HG02840 (cell line): ENCODE results near the gene ZDHHC22.

Experiments
- ATAC-seq: cut with Tn5 transposase; IDR thresholded peaks from one replicate; pipeline ENCODE4 v1.9.1; 2021; ENCODE audit warnings: mild to moderate bottlenecking, moderate library complexity, moderate number of reproducible peaks; ENCODE audit not compliant: unreplicated experiment, low FRiP score

ZDHHC22 gene

GRCh38 chr14:77131206-77131605 is 10.4 kb downstream of the ZDHHC22 start:
- ATAC-seq = no peak

DNA sequence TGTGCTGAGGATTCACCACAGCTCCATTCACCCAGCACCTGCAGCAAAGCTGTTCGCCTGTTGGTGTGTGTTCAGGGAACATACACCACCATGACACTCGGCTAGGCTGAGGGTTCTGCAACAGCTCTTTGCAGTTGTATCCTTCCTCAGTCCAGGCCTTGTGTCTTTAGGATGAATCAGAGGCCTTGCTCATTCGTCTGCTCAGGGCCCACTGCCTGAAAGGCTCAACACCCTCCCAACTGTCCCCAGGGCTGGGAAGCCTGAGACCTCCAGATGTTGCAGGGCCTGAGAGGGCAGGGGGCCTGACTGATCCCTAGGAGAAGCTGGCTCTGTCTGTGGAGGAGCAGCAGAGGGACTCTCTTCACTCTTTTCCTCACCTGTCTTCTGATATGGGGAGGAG is 11.2 kb downstream of the ZDHHC22 start:
- no peak for ATAC-seq

GRCh38 chr14:77128414-77128891 is 13.1 kb downstream of the ZDHHC22 start:
- no peak for ATAC-seq

DNA sequence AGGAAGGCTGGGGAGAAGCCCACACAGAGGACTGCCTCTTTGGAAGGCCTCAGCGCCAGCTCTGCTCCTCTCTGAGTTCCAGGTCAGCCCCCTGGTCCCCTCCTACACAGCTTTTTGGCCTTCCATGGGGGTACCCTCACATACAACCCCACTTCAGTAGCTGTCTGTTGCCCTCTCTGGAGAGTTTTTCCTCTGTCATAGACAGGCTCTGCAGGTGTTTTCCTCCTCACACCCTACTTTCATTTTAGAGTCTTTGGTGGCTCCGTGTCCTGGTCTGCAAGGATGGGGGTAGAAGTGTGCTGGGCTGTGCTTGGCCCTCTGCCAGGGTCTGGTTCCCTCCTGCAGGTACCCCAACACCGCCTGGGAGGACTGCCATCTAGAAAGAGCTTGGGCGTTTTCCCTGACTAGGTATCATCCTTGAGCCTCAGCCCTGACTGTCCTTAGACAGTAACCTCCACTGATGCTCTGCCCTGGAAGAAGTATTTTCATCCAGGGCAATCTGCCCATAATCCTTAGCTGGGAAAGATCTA is 15.1 kb downstream of the ZDHHC22 start:
- ATAC-seq = no peak

- ATAC-seq = no peak
Measured at GRCh38 chr14:77125823-77126325, 15.7 kb downstream of the ZDHHC22 start.

- ATAC-seq = no peak
Measured at GRCh38 chr14:77125281-77125801, 16.2 kb downstream of the ZDHHC22 start.

GRCh38 chr14:77124345-77125280 is 17.0 kb downstream of the ZDHHC22 start:
- no peak for ATAC-seq

GRCh38 chr14:77123381-77124325 is 17.9 kb downstream of the ZDHHC22 start:
- ATAC-seq = no peak

DNA sequence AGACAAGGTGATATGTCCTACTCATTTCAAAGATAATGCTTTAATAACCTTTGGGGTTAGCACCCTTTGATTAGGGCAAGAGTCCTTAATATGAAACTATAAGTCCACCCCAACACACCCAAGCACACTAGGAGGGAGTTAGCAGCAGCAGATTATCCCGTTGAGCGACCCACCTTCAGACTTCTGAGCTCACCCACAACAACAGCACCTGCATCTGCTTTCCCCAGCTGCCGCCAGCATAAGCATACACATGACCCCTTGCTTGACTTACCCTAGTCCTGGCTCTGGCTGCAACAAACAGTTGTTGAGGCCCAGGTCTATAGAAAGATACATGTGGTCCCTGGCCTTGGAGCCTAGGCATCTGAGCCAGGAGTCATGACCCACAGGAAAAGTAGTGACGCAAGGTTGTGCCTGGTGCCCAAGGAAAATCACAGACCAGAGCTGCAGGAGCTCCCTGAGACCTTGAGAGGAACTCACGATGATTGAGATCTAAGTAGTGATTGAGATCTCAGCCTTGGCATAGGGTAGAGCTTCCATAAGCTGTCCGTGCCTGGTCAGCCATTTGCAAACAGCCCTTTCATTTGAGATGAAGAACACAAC is 19.0 kb downstream of the ZDHHC22 start:
- ATAC-seq = no peak

GRCh38 chr14:77120771-77121743 is 20.5 kb downstream of the ZDHHC22 start:
- peak; percentile 75 for ATAC-seq

DNA sequence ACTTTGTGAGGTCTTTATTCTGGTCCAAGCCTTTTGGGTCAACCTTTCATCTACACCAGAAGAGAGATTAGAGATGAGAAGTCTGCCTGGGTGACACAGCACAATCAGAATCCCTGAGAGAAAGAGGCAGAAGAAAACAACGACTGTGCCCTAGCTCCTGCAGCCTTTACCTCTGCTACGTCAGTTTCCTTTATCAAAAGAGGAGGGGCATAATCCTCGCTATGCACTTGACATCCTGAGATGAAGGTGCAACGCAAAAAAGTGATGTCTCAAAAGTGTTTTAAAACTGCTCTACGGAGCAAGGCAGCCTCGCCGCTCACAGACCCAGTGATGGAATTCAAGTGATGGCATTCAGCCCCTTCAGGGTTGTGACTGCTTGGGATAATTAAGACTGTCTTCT is 21.7 kb downstream of the ZDHHC22 start:
- ATAC-seq = no peak

DNA sequence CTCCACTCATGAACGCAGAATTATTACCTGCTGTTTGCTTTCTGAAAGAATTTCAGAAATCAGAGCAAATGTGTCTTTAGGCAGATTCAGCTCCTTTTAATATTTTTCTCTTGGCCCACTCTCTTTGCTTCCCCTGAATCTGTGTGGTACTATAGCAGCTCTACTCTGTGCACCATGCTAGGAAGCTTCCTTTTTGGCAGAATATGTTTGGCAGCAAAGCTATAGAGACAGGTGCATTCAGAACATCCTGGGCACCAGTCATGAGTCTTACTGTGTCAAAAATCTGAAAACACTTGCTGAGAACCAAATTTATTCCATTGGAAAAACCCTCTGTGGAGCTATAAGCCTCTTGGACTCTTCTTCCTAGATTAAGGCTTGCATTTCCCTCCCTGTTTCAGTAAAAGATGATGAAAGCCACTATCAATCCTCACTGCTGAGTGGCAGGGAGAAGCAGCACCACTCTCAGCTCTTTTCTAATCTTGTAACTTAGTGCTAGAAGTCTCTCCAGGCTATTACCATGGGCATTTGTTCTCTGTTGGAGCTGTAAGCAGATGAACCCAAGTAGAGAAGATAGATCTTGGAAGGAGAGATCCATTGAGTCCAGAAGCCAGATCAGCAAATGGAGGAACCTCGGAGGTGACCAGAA is 25.3 kb downstream of the ZDHHC22 start:
- no peak for ATAC-seq

GRCh38 chr14:77114609-77115008 is 27.0 kb downstream of the ZDHHC22 start:
- ATAC-seq = no peak

DNA sequence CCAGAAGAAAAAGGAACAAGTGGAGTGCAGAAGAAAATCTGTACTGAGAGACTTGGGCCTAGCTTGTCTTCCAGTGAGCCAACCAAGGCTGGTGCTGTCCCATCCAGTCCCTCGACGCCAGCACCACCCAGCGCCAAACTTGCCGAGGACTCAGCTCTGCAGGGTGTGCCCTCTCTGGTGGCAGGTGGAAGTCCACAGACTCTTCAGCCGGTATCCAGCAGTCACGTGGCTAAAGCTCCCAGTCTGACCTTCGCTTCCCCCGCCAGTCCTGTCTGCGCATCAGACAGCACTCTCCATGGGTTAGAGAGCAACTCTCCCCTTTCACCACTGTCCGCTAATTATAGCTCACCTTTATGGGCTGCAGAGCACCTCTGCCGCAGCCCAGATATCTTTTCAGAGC is 27.9 kb downstream of the ZDHHC22 start:
- ATAC-seq = no peak

DNA sequence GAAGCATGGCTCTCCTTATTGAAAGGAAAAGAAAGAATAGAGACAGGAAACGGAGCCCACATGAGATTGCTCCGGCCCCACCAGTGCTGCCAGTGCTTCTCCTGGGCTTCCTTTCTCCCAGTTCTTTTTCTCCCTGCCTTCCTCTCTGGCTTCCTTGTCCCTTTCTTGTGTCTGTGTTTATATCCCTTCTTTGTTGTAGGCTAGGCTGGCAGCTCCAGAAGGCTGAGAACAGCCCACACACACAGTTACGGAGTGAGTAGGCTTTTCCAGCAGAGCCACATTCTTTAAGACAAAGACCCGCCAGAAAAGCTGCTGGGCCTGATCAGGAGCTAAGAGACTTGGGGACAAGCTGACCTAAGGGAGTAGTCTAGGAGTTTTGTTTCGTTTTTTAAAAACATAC is 30.6 kb downstream of the ZDHHC22 start:
- no peak for ATAC-seq

DNA sequence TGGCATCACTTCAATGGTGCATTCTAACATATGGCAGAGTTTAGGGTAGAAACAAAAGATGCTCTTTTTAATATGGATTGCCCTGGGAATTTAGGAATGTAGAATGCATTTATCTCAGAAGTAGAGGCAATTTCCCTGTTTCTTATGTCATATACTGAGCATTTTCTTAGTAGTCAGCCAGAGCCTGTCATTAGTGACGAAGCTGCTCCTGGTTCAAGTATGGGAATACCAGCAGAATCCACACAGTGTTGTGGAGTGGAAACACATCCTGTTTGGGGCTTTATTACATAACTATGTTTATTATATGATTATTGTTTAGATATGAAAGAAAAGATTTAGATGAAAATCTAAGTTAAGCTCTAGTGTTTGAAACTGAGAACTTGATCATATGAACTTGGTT is 31.3 kb downstream of the ZDHHC22 start:
- ATAC-seq = no peak

DNA sequence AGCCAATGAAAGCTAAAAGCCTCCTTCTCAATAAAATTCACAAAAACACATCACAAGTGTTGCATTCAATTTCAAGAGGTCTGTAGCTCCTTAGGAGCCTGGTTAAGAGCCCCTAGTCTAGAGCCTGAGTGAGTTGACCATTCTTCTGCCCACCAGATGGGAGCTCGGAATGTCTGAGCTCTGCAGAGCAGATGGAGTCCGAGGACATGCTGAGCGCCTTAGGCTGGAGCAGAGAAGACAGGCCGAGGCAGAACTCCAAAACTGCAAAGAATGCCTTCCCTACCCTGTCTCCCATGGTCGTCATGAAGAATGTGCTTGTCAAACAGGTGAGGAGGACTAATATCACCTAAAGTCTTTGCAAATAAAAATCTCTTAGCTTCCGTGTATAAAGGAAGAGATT is 31.9 kb downstream of the ZDHHC22 start:
- no peak for ATAC-seq

- no peak for ATAC-seq
Measured at GRCh38 chr14:77108753-77109152, 32.8 kb downstream of the ZDHHC22 start.
